ENCODE results near the gene ZNF565.

- TF ChIP-seq, protein P1, sequence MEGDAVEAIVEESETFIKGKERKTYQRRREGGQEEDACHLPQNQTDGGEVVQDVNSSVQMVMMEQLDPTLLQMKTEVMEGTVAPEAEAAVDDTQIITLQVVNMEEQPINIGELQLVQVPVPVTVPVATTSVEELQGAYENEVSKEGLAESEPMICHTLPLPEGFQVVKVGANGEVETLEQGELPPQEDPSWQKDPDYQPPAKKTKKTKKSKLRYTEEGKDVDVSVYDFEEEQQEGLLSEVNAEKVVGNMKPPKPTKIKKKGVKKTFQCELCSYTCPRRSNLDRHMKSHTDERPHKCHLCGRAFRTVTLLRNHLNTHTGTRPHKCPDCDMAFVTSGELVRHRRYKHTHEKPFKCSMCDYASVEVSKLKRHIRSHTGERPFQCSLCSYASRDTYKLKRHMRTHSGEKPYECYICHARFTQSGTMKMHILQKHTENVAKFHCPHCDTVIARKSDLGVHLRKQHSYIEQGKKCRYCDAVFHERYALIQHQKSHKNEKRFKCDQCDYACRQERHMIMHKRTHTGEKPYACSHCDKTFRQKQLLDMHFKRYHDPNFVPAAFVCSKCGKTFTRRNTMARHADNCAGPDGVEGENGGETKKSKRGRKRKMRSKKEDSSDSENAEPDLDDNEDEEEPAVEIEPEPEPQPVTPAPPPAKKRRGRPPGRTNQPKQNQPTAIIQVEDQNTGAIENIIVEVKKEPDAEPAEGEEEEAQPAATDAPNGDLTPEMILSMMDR (IDR thresholded peaks at IDR 0.05), result no peak
- TF ChIP-seq POLR2A (IDR thresholded peaks at IDR 0.05), result no peak
Measured at GRCh38 chr19:36182612-36183244, 31.7 kb downstream of the ZNF565 start.

Data from thyroid gland (tissue), 4 donors.